ACC112 (cell line): ENCODE measurements around the gene ABHD16B.

Experiments used
- H2AFZ ChIP-seq: fragments of 200-600 bp; sonication (generic); one replicate; pipeline ENCODE4 v1.6.0; 2017; ENCODE audit warnings: antibody characterized with exemption, low read length; ENCODE audit not compliant: unreplicated experiment
- H3K27ac ChIP-seq: fragments of 200-600 bp; sonication (generic); 2 replicates; pipeline ENCODE4 v1.5.1; 2014; ENCODE audit warnings: low read depth, mild to moderate bottlenecking, antibody characterized with exemption, low read length, moderate library complexity
- H3K27me3 ChIP-seq: fragments of 200-600 bp; sonication (generic); 2 replicates; pipeline ENCODE4 v1.6.1; 2014; ENCODE audit warnings: mild to moderate bottlenecking, antibody characterized with exemption, low read length, moderate library complexity, mixed read lengths; ENCODE audit not compliant: insufficient read depth
- H3K36me3 ChIP-seq: fragments of 200-600 bp; sonication (generic); 2 replicates; pipeline ENCODE4 v1.6.1; 2016; ENCODE audit warnings: mild to moderate bottlenecking, antibody characterized with exemption, low read length, moderate library complexity, mixed read lengths; ENCODE audit not compliant: insufficient read depth
- H3K4me1 ChIP-seq: fragments of 200-600 bp; sonication (generic); one replicate; pipeline ENCODE4 v1.6.1; 2016; ENCODE audit warnings: low read length, mixed read lengths; ENCODE audit not compliant: insufficient read depth, unreplicated experiment, control insufficient read depth
- H3K4me3 ChIP-seq: fragments of 200-600 bp; sonication (generic); 2 replicates; pipeline ENCODE4 v1.5.1; 2014; ENCODE audit warnings: mild to moderate bottlenecking, low read depth, low read length
- H3K79me2 ChIP-seq: fragments of 200-600 bp; sonication (generic); one replicate; pipeline ENCODE4 v1.6.0; 2016; ENCODE audit warnings: low read length; ENCODE audit not compliant: control insufficient read depth, unreplicated experiment, insufficient read depth

ABHD16B gene

DNA sequence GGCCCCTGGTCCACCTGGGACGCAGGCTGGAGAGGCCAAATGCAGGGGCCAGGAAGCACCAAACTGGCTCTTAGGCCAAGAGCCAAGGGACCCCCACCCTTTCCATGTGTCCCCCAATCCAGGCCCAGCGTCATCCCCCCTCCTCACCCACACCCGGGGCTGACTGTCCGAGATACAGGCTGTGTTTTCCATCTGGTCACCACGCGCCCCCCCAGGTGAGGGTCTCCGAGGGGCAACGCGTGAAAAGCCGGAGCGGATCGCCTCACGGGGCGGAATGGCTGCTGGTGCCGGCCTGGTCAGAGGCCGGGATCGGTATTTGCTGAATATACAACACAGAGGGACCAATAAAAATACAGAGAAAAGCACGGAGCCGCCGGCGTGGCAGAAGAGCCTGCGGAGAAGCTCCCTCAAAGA, 5.2 kb upstream of the ABHD16B start:
- Histone ChIP-seq H2AFZ (no peak overlapping the region), H3K4me3 (no peak overlapping the region), H3K36me3 (no peaks in the 10 kb centered on the region), H3K79me2 (no peaks in the 10 kb centered on the region), H3K27ac (no peak overlapping the region), H3K4me1 (peaks cover 33% of the 10 kb centered on the region), H3K27me3 (peaks cover 15% of the 10 kb centered on the region)

DNA sequence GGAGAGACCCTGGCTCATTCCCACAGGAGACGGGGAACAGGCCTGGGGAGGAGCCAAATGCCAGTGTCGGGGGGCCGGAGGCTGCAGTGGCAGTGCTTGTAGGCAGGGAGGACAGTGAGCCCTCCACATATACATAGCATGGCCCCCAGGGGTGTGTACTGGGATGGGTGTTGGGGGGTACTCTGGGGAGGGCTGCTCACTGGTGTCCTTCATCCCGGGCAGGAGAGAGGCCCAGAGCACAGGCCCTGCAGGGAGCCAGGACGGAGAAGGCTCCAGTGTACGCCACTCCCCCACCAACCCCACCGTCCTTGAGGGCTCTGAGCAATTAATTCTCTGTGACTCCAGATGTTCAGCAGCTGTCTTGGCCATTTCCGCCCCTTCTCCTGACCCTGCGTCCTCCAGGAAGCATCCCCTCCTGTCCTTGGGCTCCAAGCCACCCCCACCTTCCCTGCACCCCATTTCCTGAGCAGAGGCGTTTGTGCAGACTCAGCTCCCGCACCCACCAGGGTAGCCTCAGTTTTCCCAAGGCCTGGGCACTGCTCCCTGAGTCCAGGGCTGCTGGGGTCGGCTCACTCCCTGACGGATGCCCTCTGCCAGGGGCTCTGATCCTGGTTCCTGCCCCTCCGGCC, 3.4 kb upstream of the ABHD16B start:
- Histone ChIP-seq H3K36me3 (no peaks in the 10 kb centered on the region), H3K4me3 (no peak overlapping the region), H3K27me3 (peaks cover 15% of the 10 kb centered on the region), H3K79me2 (no peaks in the 10 kb centered on the region), H3K27ac (no peak overlapping the region), H3K4me1 (peaks cover 33% of the 10 kb centered on the region), H2AFZ (no peak overlapping the region)

DNA sequence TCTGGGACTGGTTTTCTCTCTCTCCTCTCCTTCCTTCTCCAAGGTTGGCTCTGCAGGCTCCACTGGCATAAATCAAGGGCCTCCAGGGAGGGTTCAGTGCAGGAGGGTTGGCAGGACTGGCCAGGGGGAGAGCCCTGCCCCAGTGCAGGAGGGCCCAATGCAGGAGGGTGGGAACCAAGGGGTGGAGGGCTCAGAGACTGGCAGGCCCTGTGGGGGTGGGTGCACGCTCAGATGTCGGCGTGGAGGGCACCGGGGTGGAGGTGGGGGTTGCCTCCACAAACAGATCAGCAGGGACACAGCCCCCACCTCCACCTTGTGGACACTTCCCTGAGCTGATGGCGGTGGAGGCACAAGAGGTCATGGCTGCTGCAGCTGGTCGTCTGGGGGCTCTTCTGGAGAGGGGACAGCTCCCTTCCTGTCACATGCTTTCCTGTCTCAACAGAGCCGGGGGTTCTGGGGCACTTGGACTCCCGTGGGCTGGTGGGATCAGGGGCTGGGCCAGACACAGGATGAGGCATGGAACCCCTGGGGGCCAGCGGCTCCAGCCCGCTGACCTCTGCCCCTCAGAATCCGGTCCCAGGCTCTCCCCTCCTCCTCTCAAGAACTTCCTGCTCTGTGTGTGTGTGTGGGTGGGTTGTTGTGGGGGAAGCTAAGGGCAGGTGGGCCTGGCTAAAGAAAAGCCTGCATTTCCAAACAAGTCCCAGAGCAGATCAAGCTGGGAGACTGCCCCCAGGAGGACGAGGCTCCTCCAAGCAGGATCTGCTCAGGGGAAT, 2.7 kb upstream of the ABHD16B start:
- Histone ChIP-seq H3K79me2 (peaks cover 6% of the 10 kb centered on the region), H3K4me1 (peaks cover 39% of the 10 kb centered on the region), H2AFZ (no peak overlapping the region), H3K27ac (no peak overlapping the region), H3K36me3 (no peaks in the 10 kb centered on the region), H3K4me3 (no peak overlapping the region), H3K27me3 (peaks cover 15% of the 10 kb centered on the region)

GRCh38 chr20:63859166-63859699, 2.1 kb upstream of the ABHD16B start:
- Histone ChIP-seq H2AFZ (no peak overlapping the region), H3K27me3 (peaks cover 15% of the 10 kb centered on the region), H3K4me3 (no peak overlapping the region), H3K27ac (no peak overlapping the region), H3K36me3 (no peaks in the 10 kb centered on the region), H3K79me2 (peaks cover 11% of the 10 kb centered on the region), H3K4me1 (peaks cover 37% of the 10 kb centered on the region)

GRCh38 chr20:63860325-63861051, 810 bp upstream of the ABHD16B start:
- Histone ChIP-seq H3K79me2 (peaks cover 14% of the 10 kb centered on the region), H3K4me1 (peaks cover 26% of the 10 kb centered on the region), H3K27ac (no peak overlapping the region)

GRCh38 chr20:63861981-63862901, 943 bp downstream of the ABHD16B start:
- no peak overlapping the region for H3K4me3 ChIP-seq
- no peaks in the 10 kb centered on the region for H3K27me3 ChIP-seq
- H3K27ac ChIP-seq = no peak overlapping the region
- no peak overlapping the region for H2AFZ ChIP-seq
- peaks cover 28% of the 10 kb centered on the region for H3K79me2 ChIP-seq
- no peaks in the 10 kb centered on the region for H3K36me3 ChIP-seq
- H3K4me1 ChIP-seq = peaks cover 26% of the 10 kb centered on the region

More at GRCh38 chr20:63860325-63861051, 810 bp upstream of the ABHD16B start:
- H3K27me3 ChIP-seq = peaks cover 8% of the 10 kb centered on the region; the same call in 1 of the 2 replicates
- H3K4me3 ChIP-seq = no peak overlapping the region
- H2AFZ ChIP-seq = no peak overlapping the region
- H3K36me3 ChIP-seq = no peaks in the 10 kb centered on the region

- peak overlapping the region; percentile 90 for H3K4me3 ChIP-seq
- H3K27me3 ChIP-seq = no peaks in the 10 kb centered on the region
- peaks cover 38% of the 10 kb centered on the region for H3K79me2 ChIP-seq
- peaks cover 19% of the 10 kb centered on the region for H3K4me1 ChIP-seq
- H3K36me3 ChIP-seq = peaks cover 1% of the 10 kb centered on the region; the same call in 1 of the 2 replicates
- H2AFZ ChIP-seq = no peak overlapping the region
- peak overlapping the region; percentile 63; the same call in 1 of the 2 replicates for H3K27ac ChIP-seq
Measured at GRCh38 chr20:63863021-63863797, 1.9 kb downstream of the ABHD16B start.

GRCh38 chr20:63863798-63864544, 2.7 kb downstream of the ABHD16B start:
- Histone ChIP-seq H3K27me3 (no peaks in the 10 kb centered on the region), H3K79me2 (peaks cover 45% of the 10 kb centered on the region), H3K4me1 (peaks cover 11% of the 10 kb centered on the region), H2AFZ (peak overlapping the region; percentile 10), H3K36me3 (peaks cover 7% of the 10 kb centered on the region; the same call in 1 of the 2 replicates), H3K27ac (peak overlapping the region; percentile 63), H3K4me3 (peak overlapping the region; percentile 90)

GRCh38 chr20:63864545-63864977, 3.3 kb downstream of the ABHD16B start:
- H3K4me1 ChIP-seq = peaks cover 7% of the 10 kb centered on the region
- no peaks in the 10 kb centered on the region for H3K27me3 ChIP-seq
- peak overlapping the region; percentile 69 for H2AFZ ChIP-seq
- peaks cover 13% of the 10 kb centered on the region; the same call in 1 of the 2 replicates for H3K36me3 ChIP-seq
- H3K4me3 ChIP-seq = peak overlapping the region; percentile 90
- peaks cover 51% of the 10 kb centered on the region for H3K79me2 ChIP-seq
- peak overlapping the region; percentile 63 for H3K27ac ChIP-seq
